Dedifferentiated amniotic fluid mesenchymal stem cell (primary cell): ENCODE results near the gene SPATA2L.
"Not testable (repeated sequence)": the region's sequence is repeated elsewhere in the genome, so short reads cannot be mapped to it uniquely, and the experiment has no call there.

Experiments
- DNase-seq: peaks from one replicate; pipeline ENCODE4 v3.0.0-alpha.2; 2016; ENCODE audit errors: extremely low spot score

The SPATA2L gene

GRCh38 chr16:89706518-89707260 is 5.2 kb upstream of the SPATA2L start:
- no peak for DNase-seq

- no peak for DNase-seq
These were observed 3.5 kb upstream of the SPATA2L start for GRCh38 chr16:89705006-89705405.

GRCh38 chr16:89704281-89704680 is 2.8 kb upstream of the SPATA2L start:
- no peak for DNase-seq

- no peak for DNase-seq
These were observed 668 bp downstream of the SPATA2L start for GRCh38 chr16:89700649-89701424.

- DNase-seq, result peak; percentile 93
These were observed 1.3 kb downstream of the SPATA2L start for GRCh38 chr16:89700100-89700648.

- not testable (repeated sequence) for DNase-seq
These were observed 1.8 kb downstream of the SPATA2L start for GRCh38 chr16:89699629-89700099.

- not testable (repeated sequence) for DNase-seq
These were observed 2.8 kb downstream of the SPATA2L start for GRCh38 chr16:89698717-89699116.

GRCh38 chr16:89697616-89698331 is 3.7 kb downstream of the SPATA2L start:
- no peak for DNase-seq

GRCh38 chr16:89697161-89697615 is 4.3 kb downstream of the SPATA2L start:
- DNase-seq, result no peak

- DNase-seq, result no peak
These were observed 4.8 kb downstream of the SPATA2L start for GRCh38 chr16:89696670-89697128.

- no peak for DNase-seq
These were observed 5.4 kb downstream of the SPATA2L start for GRCh38 chr16:89695875-89696669.

GRCh38 chr16:89695086-89695874 is 6.2 kb downstream of the SPATA2L start:
- DNase-seq, result no peak

GRCh38 chr16:89694784-89695085 is 6.8 kb downstream of the SPATA2L start:
- not testable (repeated sequence) for DNase-seq

- DNase-seq, result no peak
These were observed 7.3 kb downstream of the SPATA2L start for GRCh38 chr16:89693931-89694783.

GRCh38 chr16:89693289-89693731 is 8.2 kb downstream of the SPATA2L start:
- DNase-seq, result no peak

- DNase-seq, result no peak
These were observed 9.4 kb downstream of the SPATA2L start for GRCh38 chr16:89691986-89692569.

GRCh38 chr16:89691231-89691985 is 10.1 kb downstream of the SPATA2L start:
- no peak for DNase-seq

GRCh38 chr16:89690392-89690901 is 11.1 kb downstream of the SPATA2L start:
- no peak for DNase-seq
